GM13977 (cell line): Measurements from ENCODE around the gene DNAJC5G.

Experiments used
- DNase-seq: peaks from one replicate; pipeline ENCODE4 v3.0.0; 2012; ENCODE audit warnings: low spot score
- CTCF ChIP-seq: IDR thresholded peaks from 2 replicates; pipeline ENCODE4 v1.5.1; 2012; ENCODE audit warnings: mild to moderate bottlenecking, control low read depth; ENCODE audit not compliant: insufficient read depth; ENCODE audit errors: extremely low read depth, missing control alignments
- in situ Hi-C: fragments of 300-500 bp; cut with MboI; formaldehyde crosslinking; loops from one replicate; pipeline ENCODE4 v1.12.0; 2022; ENCODE audit warnings: low sequenced_read_pairs, low pct_unique_long_range_greater_than_20kb, mixed read lengths, inconsistent platforms; ENCODE audit not compliant: unreplicated experiment

DNAJC5G gene

DNA sequence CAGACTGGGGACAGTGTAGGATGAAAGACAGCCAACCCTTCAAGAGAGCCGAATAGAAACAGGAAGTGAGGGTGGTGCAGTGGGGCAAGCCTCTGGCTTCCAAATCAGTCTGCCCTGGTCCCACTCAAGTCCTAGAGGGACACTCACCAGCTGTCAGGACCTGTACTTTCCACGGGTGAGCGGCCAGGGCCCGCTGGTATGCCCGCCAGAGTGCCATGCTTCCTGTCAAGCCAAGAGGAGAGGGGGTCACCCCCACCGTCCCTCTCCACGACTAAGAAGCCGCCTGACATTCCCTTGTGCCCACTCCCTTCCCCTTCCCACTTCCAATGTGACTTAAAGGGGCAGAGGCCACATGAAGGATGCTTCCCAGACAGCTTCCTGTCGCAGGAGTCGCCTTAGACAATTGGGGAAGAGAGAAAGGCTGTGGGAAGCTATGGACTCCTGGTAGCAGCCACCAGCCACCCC lies 47.1 kb downstream of the DNAJC5G start:
- no peak for DNase-seq
- no peak for TF ChIP-seq CTCF
- in situ Hi-C loops: no loop called here

DNA sequence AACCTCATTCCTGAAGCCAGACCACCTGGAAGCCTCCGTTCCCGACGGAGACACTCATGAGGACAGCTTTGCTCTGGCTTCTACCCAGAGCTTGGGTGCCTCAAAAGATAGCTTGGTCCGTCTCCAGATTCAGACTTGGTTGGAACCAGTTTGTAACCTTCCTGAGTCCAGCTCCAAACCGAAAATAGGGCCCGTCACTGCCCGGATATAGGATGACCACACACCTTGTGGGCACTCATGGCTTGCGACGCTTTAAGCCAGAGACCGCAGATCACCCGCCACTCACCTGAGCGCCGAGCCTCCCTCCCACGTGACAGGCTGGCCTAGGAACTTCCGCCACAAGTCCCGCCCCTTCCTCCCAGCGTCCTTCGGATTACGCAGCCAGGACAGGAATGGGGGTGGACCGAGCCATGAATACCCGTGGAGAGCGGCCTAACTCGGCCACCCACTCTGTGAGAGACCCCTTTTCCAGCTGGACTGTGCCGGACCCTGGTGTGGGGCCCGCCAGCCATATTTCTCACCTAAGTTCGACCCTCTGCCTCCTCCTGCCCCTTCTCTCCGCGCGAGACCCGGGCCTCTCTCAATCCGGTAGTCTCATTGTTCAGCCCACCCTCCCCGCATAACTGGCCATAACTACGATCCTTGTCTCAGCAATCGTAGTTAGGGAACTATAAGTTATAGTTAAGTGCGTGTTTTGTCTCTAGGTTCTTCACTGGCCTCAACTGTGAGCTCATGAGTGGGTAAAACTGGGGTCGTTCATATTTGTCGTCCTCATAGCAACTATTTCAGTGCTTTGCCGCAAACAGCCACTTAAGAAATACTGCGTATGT lies 47.7 kb downstream of the DNAJC5G start, which contains the start of gene MPV17:
Gene MPV17 (minus strand): TSS at position 332 of the 830 bp plus-strand sequence. CDS start 580 bp downstream, outside the sequence.
- TF ChIP-seq CTCF: no peak
- in situ Hi-C loops: no loop called here
- DNase-seq: peak; percentile 95

DNA sequence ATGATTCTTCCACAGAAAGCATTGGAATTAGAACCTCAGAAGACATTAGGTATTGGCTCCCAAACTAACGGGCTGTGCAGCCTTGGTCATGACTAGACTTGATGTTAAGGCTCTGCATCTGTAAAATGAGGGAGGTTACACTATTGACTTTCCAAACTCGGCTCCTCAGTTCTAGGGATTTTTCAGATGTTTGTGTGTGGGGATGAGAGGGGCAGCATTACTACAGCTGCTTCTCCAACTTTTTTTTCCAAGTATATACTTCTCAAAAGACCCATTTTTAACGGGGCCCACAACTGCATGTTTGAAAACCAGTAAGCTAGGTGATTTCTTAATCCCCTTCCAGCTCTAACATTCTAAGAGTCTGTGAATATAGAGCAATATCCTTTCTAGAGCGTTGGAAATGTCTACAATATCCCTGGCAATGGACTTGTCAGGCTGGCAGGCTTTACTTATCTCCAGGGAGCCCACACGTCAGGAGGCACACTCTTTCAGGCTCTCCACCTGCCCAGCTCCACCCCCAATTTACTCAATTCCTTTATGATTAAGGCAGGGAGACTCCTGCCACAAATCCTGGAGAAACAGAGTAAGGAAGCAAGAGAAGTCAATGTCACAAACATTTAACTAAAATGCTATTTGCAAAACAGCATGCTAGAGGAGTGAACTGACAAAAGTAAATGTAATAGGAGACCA lies 48.5 kb downstream of the DNAJC5G start:
- TF ChIP-seq CTCF: no peak
- in situ Hi-C loops: no loop called here
- no peak for DNase-seq

GRCh38 chr2:27324720-27325119 lies 49.5 kb downstream of the DNAJC5G start:
- no peak for TF ChIP-seq CTCF
- in situ Hi-C loops: no loop called here
- no peak for DNase-seq
